Amniotic stem cell (primary cell): ENCODE results near the gene HNRNPA1L2.
A peak's percentile ranks its signal among the peaks of the same experiment; 100 is the strongest.
"Not testable (repeated sequence)": the region's sequence is repeated elsewhere in the genome, so short reads cannot be mapped to it uniquely, and the experiment has no call there.

Experiments used
- DNase-seq: peaks from one replicate; lab custom pipeline; 2025; lab: John Stamatoyannopoulos, UW

Gene HNRNPA1L2

GRCh38 chr13:52646967-52647366 lies 4.7 kb downstream of the HNRNPA1L2 start:
- no peak for DNase-seq

- no peak for DNase-seq
Observed at GRCh38 chr13:52650731-52651130, 8.5 kb downstream of the HNRNPA1L2 start.

DNA sequence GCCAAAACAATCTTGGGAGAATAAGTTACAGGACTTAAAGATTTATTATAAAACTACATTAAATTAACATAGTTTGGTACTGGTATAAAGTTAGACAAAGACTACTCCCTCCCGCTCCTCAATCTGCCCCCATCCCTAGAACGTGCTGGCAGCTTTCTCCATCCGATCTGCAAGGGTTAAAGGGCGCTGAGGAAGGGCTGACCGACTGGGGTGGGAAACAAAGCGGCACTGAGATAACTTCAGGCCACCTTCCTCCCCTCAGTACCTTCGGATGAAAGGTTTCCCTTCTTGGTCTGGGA lies 9.6 kb downstream of the HNRNPA1L2 start:
- no peak for DNase-seq

DNA sequence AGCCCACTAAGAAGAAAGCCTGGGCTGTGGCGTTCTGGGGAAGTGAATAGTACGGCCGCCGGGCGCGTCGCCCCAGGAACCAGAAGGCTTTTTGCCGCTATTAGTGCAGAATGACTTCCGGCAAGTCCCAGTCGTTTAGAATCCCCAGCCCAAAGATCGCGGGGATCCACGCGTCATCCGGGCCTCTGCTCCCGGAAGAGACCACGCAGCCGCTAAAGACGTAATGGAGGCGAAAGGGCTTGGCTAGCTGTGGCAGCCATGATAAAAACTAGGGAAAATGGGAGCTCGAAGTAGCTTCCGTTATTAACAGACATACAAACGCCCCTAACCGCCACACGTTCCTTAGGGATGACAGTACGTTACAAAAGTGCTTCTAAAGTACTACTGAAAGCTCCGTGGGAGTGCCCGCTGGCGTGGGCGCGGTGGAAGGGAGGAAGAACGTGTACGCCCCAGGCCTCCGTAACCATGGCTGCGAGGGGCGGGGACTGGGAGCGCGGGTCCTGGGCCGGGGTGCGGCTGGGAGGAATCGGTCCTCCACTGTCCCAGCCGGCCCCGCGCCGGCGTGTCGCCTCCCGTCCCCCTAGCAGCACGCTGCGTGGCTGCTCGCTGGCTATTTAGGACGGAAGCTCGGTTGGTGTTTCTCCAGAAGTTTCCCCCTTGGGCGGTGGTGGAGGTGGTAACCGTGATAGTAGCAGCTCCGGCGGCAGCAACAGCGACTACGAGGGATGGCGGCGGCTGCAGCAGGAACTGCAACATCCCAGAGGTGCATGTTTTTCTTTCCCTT lies 10.2 kb downstream of the HNRNPA1L2 start, which contains the start of gene SUGT1:
TSS of gene SUGT1 (plus strand) at position 641 of the 784 bp plus-strand sequence. CDS start at position 726, 85 bp downstream.
- peak; percentile 92 for DNase-seq

DNA sequence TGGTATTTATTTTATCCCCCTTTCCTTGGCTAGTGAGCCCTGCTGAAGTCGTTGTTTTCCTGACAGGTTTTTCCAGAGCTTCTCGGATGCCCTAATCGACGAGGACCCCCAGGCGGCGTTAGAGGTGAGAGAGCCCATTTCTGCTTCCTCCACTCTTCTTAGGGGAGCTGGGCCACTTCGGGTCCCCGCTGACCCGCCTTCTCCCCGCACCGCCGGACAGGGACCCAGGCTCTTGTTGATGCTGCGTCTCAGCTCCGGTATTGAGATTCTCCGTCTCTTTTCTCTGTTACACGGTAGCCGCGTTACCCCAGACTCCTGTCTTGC lies 10.7 kb downstream of the HNRNPA1L2 start:
- DNase-seq, result no peak

GRCh38 chr13:52659340-52659739 lies 17.1 kb downstream of the HNRNPA1L2 start:
- DNase-seq, result no peak

GRCh38 chr13:52664272-52664671 lies 22.0 kb downstream of the HNRNPA1L2 start:
- no peak for DNase-seq

GRCh38 chr13:52665325-52665724 lies 23.1 kb downstream of the HNRNPA1L2 start:
- DNase-seq, result no peak

GRCh38 chr13:52669677-52670076 lies 27.4 kb downstream of the HNRNPA1L2 start:
- DNase-seq, result no peak

GRCh38 chr13:52670726-52671125 lies 28.5 kb downstream of the HNRNPA1L2 start:
- DNase-seq, result no peak

DNA sequence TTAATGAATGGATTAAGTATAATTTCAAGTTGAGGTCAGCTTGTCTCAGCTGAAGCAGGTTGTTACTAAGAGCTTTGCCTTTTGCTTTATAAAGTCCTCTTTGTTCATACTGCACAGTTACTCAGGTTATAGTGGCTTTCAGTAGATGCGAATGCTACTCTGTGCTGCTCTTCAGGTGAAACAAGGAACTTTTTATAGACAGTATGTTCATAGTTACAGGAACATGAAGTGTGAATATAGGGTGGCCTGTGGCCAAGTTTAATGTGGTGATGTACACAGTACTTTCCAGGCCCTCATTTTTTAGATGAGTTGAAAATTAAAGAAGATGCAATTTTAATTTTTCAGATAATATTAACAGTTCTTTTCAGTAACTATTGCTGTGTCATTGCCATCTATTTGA lies 31.2 kb downstream of the HNRNPA1L2 start:
- no peak for DNase-seq

GRCh38 chr13:52677823-52678222 lies 35.6 kb downstream of the HNRNPA1L2 start:
- DNase-seq, result no peak

GRCh38 chr13:52685806-52686205 lies 43.6 kb downstream of the HNRNPA1L2 start:
- DNase-seq, result not testable (repeated sequence)

DNA sequence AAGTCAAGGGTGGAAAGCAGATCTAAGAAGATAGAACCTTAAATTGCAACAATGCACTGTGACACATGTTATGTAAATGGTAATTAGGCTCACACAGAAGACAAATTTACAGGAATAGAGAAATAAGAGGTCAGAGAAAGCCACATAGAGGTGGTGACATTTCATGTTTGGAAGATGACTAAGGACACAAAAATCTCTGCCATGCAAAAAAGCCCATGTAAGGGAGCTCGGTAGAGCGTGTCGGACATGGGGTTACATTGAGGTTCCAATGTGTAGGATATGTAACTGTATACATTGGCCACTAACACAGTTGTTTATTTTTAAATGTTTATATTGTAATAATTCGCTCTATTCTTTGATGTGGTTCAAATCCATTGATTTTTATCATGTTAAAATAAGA lies 44.1 kb downstream of the HNRNPA1L2 start:
- no peak for DNase-seq
